Brain microvascular endothelial cell (primary cell): ENCODE measurements around the gene PDZRN4.
"Not testable (repeated sequence)": the region's sequence is repeated elsewhere in the genome, so short reads cannot be mapped to it uniquely, and the experiment has no call there.

Experiments used
- DNase-seq: peaks from one replicate; pipeline ENCODE4 v3.0.0-alpha.2; 2020
- H3K27ac ChIP-seq: fragments of 250-450 bp; sonication (Bioruptor Pico); 2 replicates; pipeline ENCODE4 v1.5.1; 2020; ENCODE audit warnings: mild to moderate bottlenecking, moderate library complexity
- H3K27me3 ChIP-seq: fragments of 250-450 bp; sonication (Bioruptor Pico); replicated peaks from 2 replicates; pipeline ENCODE4 v1.5.1; 2020; ENCODE audit warnings: mild to moderate bottlenecking
- H3K36me3 ChIP-seq: fragments of 250-450 bp; sonication (Bioruptor Pico); replicated peaks from 2 replicates; pipeline ENCODE4 v1.5.1; 2020; ENCODE audit warnings: mild to moderate bottlenecking
- H3K4me3 ChIP-seq: 2 replicates; pipeline ENCODE4 v1.5.1; 2011; ENCODE audit warnings: low read depth, mild to moderate bottlenecking, control low read depth, low read length, moderate library complexity
- in situ Hi-C: cut with HindIII; loops from 2 replicates; pipeline ENCODE4 v1.10.0; 2017; ENCODE audit warnings: low sequenced_read_pairs, low pct_ligation_motif_present
- TF ChIP-seq, protein P1 (sequence below): IDR thresholded peaks from 2 replicates; pipeline ENCODE4 v1.5.1; 2011; ENCODE audit warnings: low read depth, mild to moderate bottlenecking, moderate library complexity, low read length, control low read depth, inconsistent platforms; ENCODE audit errors: missing control alignments

PDZRN4 gene

DNA sequence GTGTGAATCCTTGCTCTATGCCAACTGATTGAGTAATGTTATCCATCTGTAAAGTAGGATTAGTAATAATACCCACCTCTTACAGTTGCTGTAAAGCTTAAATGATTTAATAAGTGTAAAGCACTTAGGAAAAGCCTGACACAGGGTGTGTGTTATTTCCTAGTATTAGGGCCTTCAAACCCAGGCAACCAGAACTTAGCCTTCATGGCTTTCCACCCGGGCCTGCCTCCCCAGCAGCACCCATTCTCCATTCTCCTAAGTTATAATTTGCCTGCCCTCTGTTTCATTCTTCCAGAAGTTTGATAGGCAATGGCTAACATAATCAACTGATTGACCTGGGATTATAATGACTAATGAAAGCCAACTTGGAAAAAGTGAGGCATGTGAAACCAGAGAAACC lies 20.4 kb upstream of the PDZRN4 start:
- TF ChIP-seq, protein P1, sequence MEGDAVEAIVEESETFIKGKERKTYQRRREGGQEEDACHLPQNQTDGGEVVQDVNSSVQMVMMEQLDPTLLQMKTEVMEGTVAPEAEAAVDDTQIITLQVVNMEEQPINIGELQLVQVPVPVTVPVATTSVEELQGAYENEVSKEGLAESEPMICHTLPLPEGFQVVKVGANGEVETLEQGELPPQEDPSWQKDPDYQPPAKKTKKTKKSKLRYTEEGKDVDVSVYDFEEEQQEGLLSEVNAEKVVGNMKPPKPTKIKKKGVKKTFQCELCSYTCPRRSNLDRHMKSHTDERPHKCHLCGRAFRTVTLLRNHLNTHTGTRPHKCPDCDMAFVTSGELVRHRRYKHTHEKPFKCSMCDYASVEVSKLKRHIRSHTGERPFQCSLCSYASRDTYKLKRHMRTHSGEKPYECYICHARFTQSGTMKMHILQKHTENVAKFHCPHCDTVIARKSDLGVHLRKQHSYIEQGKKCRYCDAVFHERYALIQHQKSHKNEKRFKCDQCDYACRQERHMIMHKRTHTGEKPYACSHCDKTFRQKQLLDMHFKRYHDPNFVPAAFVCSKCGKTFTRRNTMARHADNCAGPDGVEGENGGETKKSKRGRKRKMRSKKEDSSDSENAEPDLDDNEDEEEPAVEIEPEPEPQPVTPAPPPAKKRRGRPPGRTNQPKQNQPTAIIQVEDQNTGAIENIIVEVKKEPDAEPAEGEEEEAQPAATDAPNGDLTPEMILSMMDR = no peak
- Histone ChIP-seq H3K27ac (no peak overlapping the region), H3K36me3 (no peaks in the 10 kb centered on the region), H3K4me3 (no peak overlapping the region), H3K27me3 (no peaks in the 10 kb centered on the region)
- in situ Hi-C loops = no loop called here
- DNase-seq = no peak

DNA sequence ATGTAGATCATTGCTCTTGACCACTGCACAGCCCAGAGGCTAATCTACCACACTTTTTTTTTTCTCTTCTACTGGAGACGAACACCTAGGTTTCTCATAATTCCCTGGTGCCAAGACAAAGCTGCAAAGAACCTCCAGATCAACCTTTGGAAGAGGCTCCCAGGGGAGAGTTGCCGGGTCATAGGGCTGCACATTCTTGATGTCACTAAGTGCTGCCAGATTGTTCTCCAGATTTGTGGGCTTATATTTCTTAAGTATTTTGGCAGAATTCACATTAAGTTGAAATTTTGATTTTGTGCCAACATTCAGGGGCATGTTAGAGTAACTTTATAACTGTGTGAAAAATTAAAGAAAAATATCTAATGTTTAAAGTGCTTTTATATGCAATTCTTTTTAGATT lies 13.5 kb upstream of the PDZRN4 start:
- Histone ChIP-seq H3K27me3 (no peaks in the 10 kb centered on the region), H3K4me3 (no peak overlapping the region), H3K36me3 (no peaks in the 10 kb centered on the region), H3K27ac (no peak overlapping the region)
- no peak for DNase-seq
- in situ Hi-C loops = no loop called here
- TF ChIP-seq, protein P1 = no peak

DNA sequence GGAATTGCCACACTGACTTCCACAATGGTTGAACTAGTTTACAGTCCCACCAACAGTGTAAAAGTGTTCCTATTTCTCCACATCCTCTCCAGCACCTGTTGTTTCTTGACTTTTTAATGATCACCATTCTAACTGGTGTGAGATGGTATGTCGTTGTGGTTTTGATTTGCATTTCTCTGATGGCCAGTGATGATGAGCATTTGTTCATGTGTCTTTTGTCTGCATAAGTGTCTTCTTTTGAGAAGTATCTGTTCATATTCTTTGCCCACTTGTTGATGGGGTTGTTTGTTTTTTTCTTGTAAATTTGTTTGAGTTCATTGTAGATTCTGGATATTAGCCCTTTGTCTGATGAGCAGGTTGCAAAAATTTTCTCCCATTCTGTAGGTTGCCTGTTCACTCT lies 8.6 kb upstream of the PDZRN4 start:
- H3K4me3 ChIP-seq, in situ Hi-C loops, DNase-seq, H3K27ac ChIP-seq, H3K36me3 ChIP-seq, H3K27me3 ChIP-seq: not testable (repeated sequence)

DNA sequence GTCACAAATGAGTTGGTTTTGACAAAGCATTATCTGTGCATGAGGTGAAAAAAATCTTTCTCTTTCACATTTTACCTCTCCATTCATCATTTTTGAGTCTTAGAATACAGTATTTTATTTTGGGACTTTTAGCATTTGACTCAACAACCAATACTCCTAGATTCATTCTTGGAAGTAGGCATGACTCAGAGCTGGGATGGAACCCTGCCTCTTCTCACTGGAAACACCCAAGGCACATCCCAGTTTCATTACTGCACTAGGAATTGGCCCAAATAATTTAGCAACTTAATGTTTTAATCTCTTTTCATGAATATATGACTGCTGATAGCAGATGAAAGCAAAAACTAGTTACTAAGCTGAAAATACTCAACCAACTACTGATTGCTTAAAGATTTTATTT lies 3.3 kb upstream of the PDZRN4 start:
- no peak overlapping the region for H3K27ac ChIP-seq
- TF ChIP-seq, protein P1 = no peak
- H3K4me3 ChIP-seq = no peak overlapping the region
- H3K36me3 ChIP-seq = no peaks in the 10 kb centered on the region
- peaks cover 25% of the 10 kb centered on the region for H3K27me3 ChIP-seq
- in situ Hi-C loops = no loop called here
- no peak for DNase-seq

DNA sequence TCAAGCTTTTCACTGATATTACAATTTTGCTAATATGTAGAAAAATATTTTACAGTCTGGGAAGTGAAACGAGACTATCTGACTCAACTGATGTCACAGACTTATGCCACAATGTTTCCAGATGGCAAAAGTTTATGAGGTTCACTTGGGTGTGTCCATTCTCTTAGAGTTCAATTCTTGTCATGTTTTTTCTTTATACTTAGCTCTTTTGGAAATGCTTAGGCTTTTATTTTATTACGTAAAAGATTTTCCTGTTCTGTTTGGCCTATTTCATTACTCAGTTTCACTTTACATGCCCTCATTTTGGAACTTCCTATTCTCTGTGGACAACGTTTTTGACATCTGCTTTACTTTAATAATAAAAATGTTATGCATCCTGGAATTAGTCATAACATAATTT lies 2.1 kb upstream of the PDZRN4 start:
- TF ChIP-seq, protein P1 = no peak
- H3K4me3 ChIP-seq = no peak overlapping the region
- H3K36me3 ChIP-seq = no peaks in the 10 kb centered on the region
- in situ Hi-C loops = no loop called here
- peaks cover 30% of the 10 kb centered on the region for H3K27me3 ChIP-seq
- DNase-seq = no peak
- H3K27ac ChIP-seq = no peak overlapping the region

DNA sequence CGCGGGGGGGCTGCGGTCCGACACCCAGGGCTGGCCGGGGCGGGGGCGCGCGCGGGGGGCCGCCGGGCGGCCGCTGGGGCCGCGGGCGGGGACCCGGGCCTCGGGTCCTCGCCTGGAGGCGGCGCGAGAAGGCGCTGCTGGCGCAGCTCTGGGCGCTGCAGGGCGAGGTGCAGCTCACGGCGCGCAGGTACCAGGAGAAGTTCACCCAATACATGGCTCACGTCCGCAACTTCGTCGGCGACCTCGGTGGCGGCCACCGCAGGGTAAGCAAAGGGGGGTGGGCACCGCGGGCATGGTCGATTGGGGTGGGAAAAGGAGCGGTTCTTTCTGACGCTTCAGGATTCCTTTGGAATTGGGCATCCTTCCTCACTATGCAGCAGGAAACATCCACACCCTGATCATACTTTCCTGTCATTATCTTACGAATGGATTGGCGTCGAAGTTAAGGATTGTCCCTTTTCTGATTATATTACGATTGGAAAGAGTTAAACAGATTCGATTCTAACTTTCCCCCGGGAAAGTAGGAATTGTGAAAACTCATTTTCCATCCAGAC lies 798 bp downstream of the PDZRN4 start:
- Histone ChIP-seq H3K27me3 (peaks cover 30% of the 10 kb centered on the region), H3K27ac (no peak overlapping the region), H3K36me3 (no peaks in the 10 kb centered on the region), H3K4me3 (no peak overlapping the region)
- in situ Hi-C loops = no loop called here
- no peak for DNase-seq
- TF ChIP-seq, protein P1 = no peak
